ENCODE data around the gene ADM.
"Not testable (repeated sequence)": the region's sequence is repeated elsewhere in the genome, so short reads cannot be mapped to it uniquely, and the experiment has no call there.

DNA sequence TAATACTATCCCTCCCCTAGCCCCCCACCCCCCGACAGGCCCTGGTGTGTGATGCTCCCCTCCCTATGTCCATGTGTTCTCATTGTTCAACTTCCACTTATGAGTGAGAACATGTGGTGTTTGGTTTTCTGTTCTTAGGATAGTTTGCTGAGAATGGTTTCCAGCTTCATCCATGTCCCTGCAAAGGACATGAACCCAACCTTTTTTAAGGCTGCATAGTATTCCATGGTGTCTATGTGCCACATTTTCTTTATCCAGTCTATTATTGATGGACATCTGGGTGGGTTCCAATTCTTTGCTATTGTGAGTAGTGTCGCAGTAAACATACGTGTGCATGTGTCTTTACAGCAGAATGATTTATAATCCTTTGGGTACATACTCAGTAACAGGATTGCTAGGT is 40.2 kb upstream of the ADM start:
- TF ChIP-seq EZH2 (IDR thresholded peaks at IDR 0.05); POLR2AphosphoS5 (IDR thresholded peaks at IDR 0.05; ENCODE audit: borderline replicate concordance, low read depth, low read length): not testable (repeated sequence)
